Stimulated activated memory B cell treated with anti-CD40 and anti-IgM and Interleukin-4, amounts not matched to agents 10 μg/mL and 1 μg/mL and 100 μg/mL, for 72 hours (primary cell): ENCODE results near the gene RHOG.
A peak's percentile ranks its signal among the peaks of the same experiment; 100 is the strongest.
"Not testable (repeated sequence)": the region's sequence is repeated elsewhere in the genome, so short reads cannot be mapped to it uniquely, and the experiment has no call there.

Experiments used
- ATAC-seq: fragments of 150-1000 bp; cut with Tn5 transposase; 2 replicates; pipeline ENCODE4 v1.10.0; 2021
- H3K27ac Mint-ChIP-seq: one replicate; pipeline ENCODE4 v1.8.0; 2022; ENCODE audit warnings: mild to moderate bottlenecking, mixed read lengths
- H3K27me3 Mint-ChIP-seq: one replicate; pipeline ENCODE4 v1.8.0; 2022; ENCODE audit warnings: mixed read lengths
- H3K36me3 Mint-ChIP-seq: one replicate; pipeline ENCODE4 v1.8.0; 2022; ENCODE audit warnings: mixed read lengths
- H3K4me1 Mint-ChIP-seq: one replicate; pipeline ENCODE4 v1.8.0; 2022; ENCODE audit warnings: mixed read lengths
- H3K4me3 Mint-ChIP-seq: one replicate; pipeline ENCODE4 v1.8.0; 2022; ENCODE audit warnings: mild to moderate bottlenecking, moderate library complexity, mixed read lengths
- H3K9me3 Mint-ChIP-seq: one replicate; pipeline ENCODE4 v1.8.0; 2022; ENCODE audit warnings: mixed read lengths

Gene RHOG

DNA sequence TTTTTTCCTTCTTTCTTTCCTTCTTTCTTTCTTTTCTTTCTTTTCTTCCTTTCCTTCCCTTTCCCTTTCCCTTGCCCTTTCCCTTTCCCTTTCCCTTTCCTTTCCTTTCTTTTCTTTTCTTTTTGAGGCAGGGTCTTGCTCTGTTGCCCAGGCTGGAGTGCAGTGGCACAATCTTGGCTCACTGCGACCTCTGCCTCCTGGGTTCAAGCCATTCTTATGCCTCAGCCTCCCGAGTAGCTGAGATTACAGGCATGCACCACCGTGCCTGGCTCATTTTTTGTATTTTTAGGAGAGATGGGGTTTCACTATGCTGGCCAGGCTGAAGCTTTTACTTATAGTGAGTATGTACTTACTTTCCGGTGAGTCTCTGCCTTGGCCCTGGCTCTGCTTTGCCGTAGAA, 25.9 kb downstream of the RHOG start:
- H3K4me3 Mint-ChIP-seq, ATAC-seq, H3K4me1 Mint-ChIP-seq, H3K27me3 Mint-ChIP-seq, H3K9me3 Mint-ChIP-seq: not testable (repeated sequence)
- Mint-ChIP-seq H3K27ac (peak overlapping the region; percentile 33), H3K36me3 (peaks cover 12% of the 10 kb centered on the region)

DNA sequence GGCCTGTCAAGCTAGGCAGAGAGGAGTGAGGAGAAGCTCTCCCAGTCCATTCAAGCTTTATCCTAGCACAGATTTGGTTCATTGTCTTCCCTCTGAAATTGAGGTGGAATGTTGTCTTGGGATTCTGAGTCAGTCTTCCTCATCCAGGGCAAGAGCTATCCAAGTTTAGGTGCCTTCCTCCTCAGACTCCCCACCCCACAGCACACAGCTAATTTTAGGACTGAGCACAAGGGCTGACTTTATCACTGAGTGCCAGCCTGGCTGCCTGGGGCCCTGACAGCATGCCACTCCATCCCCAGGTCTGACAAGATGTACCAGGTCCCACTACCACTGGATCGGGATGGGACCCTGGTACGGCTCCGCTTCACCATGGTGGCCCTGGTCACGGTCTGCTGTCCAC, 29.8 kb downstream of the RHOG start:
- ATAC-seq = no peak
- H3K9me3 Mint-ChIP-seq = no peaks in the 10 kb centered on the region
- H3K4me3 Mint-ChIP-seq = no peak overlapping the region
- H3K27me3 Mint-ChIP-seq = no peaks in the 10 kb centered on the region
- peaks cover 21% of the 10 kb centered on the region for H3K4me1 Mint-ChIP-seq
- no peak overlapping the region for H3K27ac Mint-ChIP-seq
- H3K36me3 Mint-ChIP-seq = peaks cover 6% of the 10 kb centered on the region

DNA sequence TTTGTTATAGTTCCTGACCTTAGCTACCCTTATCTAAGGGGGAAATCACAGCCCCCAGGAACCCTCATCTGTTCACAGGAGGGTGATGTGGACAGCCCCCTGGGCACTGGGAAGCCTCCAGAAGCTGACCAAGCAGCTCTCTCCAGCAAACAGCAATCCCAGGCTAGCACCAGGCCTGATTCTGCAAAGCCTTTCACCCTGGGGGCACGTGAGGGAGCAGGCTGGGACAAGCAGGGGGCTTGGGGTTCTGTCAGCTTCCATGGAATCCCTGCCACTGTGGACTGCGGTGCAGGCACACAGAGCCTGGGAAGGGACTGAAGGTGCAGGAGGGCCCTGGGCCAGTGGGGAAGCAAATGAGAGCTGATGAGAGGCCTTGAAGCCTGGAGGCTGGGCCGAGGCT, 30.3 kb downstream of the RHOG start:
- no peak for ATAC-seq
- no peaks in the 10 kb centered on the region for H3K9me3 Mint-ChIP-seq
- H3K27ac Mint-ChIP-seq = peak overlapping the region; percentile 9
- no peak overlapping the region for H3K4me3 Mint-ChIP-seq
- no peaks in the 10 kb centered on the region for H3K27me3 Mint-ChIP-seq
- peaks cover 21% of the 10 kb centered on the region for H3K4me1 Mint-ChIP-seq
- peaks cover 6% of the 10 kb centered on the region for H3K36me3 Mint-ChIP-seq

DNA sequence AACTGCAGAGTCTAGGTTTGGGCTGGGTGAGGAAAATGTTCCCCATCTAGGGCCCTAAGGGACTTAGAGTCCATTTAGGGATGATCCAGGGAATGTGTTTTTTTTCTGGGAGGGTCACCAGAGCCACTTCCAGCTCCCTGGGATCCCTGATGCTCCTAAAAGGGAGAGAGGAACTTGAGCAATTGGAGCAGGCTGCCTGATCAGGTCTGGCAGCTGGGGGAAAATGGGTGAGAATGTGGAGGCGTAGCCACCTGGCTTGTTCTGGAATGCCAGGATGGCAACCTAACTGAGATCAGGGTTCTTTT, 31.2 kb downstream of the RHOG start:
- Mint-ChIP-seq H3K4me1 (peaks cover 21% of the 10 kb centered on the region), H3K36me3 (peaks cover 2% of the 10 kb centered on the region), H3K27ac (no peak overlapping the region), H3K4me3 (no peak overlapping the region), H3K27me3 (no peaks in the 10 kb centered on the region), H3K9me3 (no peaks in the 10 kb centered on the region)
- no peak for ATAC-seq

DNA sequence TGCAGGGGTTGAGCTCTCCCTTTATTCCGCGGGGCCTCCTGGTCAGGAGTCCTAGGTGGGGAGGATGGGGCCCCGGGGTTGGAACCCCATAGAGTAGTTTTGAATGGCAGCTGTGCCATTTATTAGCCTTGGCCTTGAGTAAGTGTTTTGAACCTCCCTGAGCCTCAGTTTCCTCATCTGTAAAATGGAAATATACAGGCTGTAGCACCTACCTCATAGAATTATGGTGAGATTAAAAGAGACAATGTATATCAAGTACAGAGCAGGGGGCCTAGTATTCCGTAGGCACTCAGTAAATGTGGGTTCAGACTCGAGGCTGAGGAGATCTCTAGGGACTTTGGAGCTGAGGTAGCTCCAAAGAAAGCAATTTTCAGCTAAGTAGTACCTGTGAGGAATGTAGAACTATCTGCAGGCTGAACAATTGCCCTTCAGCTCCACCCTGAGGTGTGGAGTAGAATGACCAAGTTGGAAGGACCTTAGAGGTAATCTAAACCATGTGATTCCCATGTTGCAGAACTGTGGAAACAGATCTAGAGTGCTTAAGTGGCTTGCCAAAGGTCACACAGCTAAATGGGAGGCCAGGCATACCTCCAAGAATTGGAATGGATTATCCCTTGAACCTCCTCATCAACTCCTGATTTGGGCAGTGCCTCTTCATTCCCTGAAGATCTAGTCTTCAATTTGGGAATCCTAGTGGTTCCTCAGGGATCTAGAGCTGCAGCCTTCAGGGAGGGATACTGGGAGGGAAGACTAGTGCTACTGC, 31.7 kb downstream of the RHOG start:
- Mint-ChIP-seq H3K27me3 (no peaks in the 10 kb centered on the region), H3K4me3 (peak overlapping the region; percentile 97), H3K27ac (peak overlapping the region; percentile 82), H3K9me3 (no peaks in the 10 kb centered on the region), H3K36me3 (no peaks in the 10 kb centered on the region), H3K4me1 (peaks cover 21% of the 10 kb centered on the region)
- ATAC-seq = peak; percentile 88

DNA sequence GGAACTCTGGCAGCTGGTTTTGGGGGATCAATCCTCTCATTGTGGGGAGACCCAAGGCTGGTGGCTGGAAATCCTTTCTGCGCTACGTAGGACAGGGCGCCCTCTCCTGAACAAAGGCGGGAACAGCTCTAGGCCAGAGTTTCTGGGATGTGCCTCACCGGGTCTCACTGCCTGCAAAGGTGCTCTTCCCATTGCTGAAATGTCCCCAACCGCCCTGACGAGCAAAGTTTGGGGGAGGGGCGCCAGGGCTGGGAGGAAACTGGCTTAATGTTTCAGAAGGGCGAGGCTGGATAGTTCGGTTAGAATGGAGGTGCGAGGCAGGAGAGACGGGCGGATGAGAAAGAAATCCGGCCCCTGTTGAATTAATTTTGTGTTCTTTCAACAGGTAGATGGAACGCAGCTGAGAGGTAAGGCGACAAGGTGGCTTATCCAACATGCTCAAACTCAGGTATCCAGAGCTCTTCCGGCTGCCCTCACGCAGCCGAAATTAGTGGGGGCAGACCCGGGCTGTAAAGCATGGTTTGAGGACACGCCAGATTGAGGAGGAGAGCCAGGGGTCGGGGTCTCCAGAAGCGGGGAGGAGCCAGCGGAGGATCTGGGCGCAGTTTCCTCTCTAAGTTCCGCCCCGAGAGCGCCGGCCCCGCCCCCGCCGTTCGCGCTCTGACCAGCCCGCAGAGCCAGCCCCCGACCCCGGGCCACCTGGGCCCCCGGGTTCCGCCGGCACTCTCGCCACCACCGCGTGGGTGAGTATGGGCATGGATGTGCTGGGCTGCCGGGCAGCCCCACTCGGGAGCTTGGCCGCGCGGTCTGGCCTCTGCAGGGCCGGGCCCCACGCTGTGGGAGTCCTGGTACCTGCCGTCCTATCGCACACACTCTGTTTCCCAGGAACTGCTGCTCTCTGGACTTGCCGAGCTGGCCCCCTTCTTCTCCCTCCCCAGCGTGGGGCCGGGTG, 32.6 kb downstream of the RHOG start, which contains the start of gene PGAP2:
Gene PGAP2, plus strand, starts transcription at position 652 of the 952 bp plus-strand sequence. CDS start 2,700 bp downstream, outside the sequence.
- H3K4me3 Mint-ChIP-seq = peak within 1 kb of the TSS; percentile 97
- no peaks in the 10 kb centered on the region for H3K36me3 Mint-ChIP-seq
- no peaks in the 10 kb centered on the region for H3K9me3 Mint-ChIP-seq
- H3K27me3 Mint-ChIP-seq = no peaks in the 10 kb centered on the region
- H3K4me1 Mint-ChIP-seq = peaks cover 21% of the 10 kb centered on the region
- ATAC-seq = peak; percentile 85
- H3K27ac Mint-ChIP-seq = peak within 1 kb of the TSS; percentile 82

DNA sequence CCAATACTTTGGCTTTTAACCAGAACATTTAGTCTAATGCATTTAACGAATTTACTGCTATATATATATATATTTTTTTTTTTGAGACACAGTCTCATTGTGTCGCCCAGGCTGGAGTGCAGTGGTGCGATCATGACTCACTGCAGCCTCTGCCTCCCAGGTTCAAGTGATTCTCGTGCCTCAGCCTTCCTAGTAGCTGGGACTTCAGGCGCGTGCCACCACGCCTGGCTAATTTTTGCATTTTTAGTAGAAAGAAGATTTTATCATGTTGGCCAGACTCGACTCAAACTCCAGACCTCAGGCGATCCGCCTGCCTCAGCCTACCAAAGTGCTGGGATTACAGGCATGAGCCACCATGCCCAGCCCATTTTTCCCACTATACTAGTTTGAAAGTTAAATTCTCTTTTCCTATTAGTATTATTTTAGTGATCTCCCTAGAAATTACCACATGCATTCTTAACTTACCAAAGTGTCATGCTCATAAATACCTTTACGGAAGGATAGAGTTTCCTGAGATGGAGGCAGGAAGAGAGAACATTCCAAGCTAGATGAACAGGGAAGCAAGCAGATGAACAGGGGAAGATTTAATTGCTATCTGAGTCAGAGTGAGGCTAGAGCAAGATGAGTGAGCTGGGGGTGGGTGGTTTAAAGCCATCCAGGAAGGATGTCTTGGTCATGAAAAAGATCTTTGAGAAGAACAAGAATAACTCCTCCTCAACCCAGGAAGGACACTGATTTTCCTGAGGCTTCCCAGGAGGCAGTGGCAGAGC, 36.8 kb downstream of the RHOG start:
- Mint-ChIP-seq H3K9me3 (no peaks in the 10 kb centered on the region), H3K4me1 (peaks cover 13% of the 10 kb centered on the region), H3K27ac (peak overlapping the region; percentile 27), H3K36me3 (no peaks in the 10 kb centered on the region), H3K4me3 (no peak overlapping the region), H3K27me3 (no peaks in the 10 kb centered on the region)
- no peak for ATAC-seq

DNA sequence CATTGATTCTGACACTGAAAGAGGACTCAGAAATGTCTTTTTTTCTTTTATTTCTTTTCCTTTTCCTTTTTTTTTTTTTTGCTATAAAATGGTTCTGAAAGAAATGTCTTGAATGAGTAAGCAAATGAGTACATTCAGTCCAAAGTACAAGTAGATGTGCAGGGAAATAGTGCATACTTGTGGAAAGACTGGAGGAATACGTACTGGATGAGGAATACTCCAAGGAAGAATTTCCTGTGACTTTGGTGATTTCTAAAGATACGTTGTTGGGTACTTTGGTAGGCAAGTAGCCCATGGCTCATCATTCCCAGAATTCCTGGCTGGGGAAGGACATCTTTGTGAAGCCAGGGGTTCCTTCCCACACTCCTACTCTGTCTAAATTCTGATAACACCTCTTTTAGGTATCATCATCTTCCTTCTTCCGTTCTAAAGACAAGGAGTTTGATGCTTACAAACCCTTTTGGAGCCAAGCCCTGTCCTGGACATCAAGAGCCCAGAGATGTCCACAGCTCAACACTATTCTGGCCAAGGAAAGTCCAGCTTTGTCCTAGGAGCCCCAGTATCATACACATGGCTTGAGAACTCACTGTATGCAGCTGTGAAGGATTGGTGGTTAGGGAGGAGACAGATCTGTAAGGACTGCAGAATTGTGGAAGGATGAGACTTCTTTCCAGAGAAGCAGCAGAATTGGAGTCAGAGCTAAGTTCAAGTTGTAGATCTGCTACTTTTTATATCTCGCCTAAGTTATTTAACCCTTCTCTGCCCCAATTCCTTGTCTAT, 38.6 kb downstream of the RHOG start:
- H3K27ac Mint-ChIP-seq = no peak overlapping the region
- no peak for ATAC-seq
- H3K27me3 Mint-ChIP-seq = no peaks in the 10 kb centered on the region
- no peaks in the 10 kb centered on the region for H3K9me3 Mint-ChIP-seq
- H3K4me1 Mint-ChIP-seq = peaks cover 5% of the 10 kb centered on the region
- H3K4me3 Mint-ChIP-seq = no peak overlapping the region
- H3K36me3 Mint-ChIP-seq = no peaks in the 10 kb centered on the region

DNA sequence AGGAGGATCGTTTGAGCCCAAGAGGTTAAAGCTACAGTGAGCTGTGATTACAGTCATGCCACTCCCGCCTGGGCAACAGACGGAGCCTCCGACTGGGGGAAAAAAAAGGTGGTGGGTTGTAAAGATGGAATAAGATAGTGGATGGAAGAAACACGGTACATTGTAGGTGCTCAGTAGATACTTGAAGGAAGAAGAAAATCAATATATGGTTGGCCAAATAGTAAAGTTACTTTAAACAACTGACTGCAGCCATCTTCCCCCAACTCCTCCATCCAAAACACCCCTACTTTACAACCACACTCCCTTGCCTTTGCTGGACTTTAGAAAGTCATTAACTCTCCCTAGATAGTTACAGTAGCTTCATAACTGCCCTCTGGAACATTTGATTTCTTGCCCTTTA, 40.9 kb downstream of the RHOG start:
- Mint-ChIP-seq H3K4me3 (no peak overlapping the region), H3K4me1 (peaks cover 25% of the 10 kb centered on the region), H3K36me3 (no peaks in the 10 kb centered on the region), H3K9me3 (no peaks in the 10 kb centered on the region), H3K27ac (no peak overlapping the region), H3K27me3 (no peaks in the 10 kb centered on the region)
- ATAC-seq = no peak

DNA sequence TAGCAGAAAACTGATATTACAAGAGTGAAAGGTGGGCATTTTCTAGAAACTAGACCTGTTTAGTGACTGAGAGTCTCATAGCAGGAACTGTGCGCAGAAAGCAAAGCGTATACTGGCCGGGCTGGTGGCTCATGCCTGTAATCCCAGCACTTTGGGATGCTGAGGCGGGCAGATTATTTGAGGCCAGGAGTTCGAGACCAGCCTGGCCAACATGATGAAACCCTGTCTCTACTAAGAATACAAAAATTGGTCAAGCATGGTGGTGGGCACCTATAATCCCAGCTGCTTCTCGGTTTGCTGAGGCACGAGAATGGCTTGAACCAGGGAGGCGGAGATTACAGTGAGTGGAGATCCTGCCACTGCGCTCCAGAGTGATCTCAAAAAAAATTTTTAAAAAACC, 41.6 kb downstream of the RHOG start:
- peak overlapping the region; percentile 88 for H3K4me3 Mint-ChIP-seq
- H3K9me3 Mint-ChIP-seq = no peaks in the 10 kb centered on the region
- H3K27me3 Mint-ChIP-seq = no peaks in the 10 kb centered on the region
- peak overlapping the region; percentile 89 for H3K27ac Mint-ChIP-seq
- peaks cover 5% of the 10 kb centered on the region for H3K36me3 Mint-ChIP-seq
- peaks cover 32% of the 10 kb centered on the region for H3K4me1 Mint-ChIP-seq
- ATAC-seq = no peak

DNA sequence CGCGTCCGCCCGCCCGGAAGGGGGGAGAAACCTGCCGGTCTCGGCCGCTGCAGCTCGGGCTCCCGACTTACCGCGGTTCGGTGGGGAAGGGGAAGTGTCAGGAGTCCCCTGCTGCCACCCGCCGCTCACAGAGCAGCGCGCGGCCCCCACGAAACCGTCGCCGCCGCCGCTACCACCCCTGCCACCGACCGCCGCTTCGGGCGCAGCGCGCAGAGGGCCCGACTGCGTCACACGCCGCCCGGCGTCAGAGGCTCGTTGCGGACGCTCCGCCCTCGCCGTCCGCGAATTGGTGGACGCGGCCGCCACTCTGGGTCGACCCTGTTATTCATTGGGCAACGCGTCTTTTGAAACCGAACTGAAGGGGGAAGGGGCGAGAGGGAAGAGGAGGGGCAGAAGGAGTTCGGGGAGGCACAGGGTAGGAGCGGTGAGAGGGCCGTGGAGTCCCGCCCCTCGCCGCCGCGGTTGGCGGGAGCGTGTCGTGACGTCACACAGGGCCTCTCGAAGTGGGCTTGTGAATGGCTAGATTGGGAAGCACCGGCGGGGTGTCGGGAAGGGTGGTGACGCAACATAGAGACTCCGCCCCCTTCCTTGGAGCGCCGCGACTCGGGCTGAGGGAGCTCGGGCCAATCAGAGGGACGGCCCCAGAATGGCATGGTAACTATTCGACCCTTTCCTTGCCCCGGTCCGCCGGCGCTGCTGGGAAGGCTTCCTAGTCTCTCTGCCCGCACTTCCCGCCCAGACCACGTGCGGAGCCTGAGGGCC, 43.2 kb downstream of the RHOG start, which contains the start of gene NUP98:
Gene NUP98, minus strand, starts transcription at position 226 of the 762 bp plus-strand sequence. CDS start 15,437 bp downstream, outside the sequence.
- ATAC-seq = peak; percentile 98
- peak within 1 kb of the TSS; percentile 88 for H3K4me3 Mint-ChIP-seq
- peaks cover 12% of the 10 kb centered on the region for H3K36me3 Mint-ChIP-seq
- no peaks in the 10 kb centered on the region for H3K9me3 Mint-ChIP-seq
- peak within 1 kb of the TSS; percentile 89 for H3K27ac Mint-ChIP-seq
- no peaks in the 10 kb centered on the region for H3K27me3 Mint-ChIP-seq
- peaks cover 32% of the 10 kb centered on the region for H3K4me1 Mint-ChIP-seq

DNA sequence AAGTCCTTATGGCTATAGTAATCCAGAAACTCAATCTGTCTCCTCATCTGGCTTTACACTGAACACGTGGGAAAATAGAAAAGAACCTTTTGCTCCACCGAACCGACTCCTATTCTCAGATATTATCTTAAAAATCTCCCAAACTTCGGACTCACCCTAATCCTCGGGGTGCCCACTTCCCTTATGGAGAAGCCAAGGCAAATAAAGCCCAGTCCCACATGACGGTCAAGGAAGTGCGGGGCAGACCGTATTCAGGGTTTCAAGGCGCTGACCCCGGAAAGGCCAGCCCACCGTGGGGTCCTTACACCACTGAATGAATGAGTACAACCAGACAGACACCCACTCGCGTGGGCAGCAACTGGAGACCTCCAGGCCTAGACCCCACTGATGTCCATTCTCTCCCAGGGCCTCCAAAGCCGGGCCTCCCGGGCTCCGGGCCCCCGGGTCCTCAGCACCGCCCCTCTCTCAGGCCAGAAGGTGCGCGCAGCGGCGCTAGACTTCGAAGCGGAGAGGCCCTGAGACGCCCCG, 43.9 kb downstream of the RHOG start:
- Mint-ChIP-seq H3K9me3 (no peaks in the 10 kb centered on the region), H3K36me3 (peaks cover 16% of the 10 kb centered on the region), H3K27ac (peak overlapping the region; percentile 89), H3K27me3 (no peaks in the 10 kb centered on the region), H3K4me3 (peak overlapping the region; percentile 88), H3K4me1 (peaks cover 32% of the 10 kb centered on the region)
- ATAC-seq = peak; percentile 57

DNA sequence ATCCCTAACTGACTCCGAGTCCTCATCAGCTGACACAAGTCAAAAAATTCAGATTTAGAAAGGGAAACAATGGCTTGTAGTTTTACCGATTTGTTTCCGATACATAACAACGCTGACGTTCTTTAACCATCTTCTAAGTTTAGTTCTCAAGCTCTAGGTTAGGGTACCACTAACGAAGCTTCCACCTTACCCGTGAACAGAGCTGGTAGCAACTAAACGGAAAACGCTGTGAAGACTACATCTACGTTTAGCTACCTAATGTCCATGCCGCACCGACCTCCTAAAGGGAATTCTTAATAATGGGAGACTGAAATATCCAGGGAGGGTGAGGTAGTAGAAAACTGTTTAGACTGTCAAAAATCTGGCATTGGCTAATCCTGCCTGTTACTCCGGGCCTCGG, 44.4 kb downstream of the RHOG start:
- no peak for ATAC-seq
- H3K36me3 Mint-ChIP-seq = peaks cover 16% of the 10 kb centered on the region
- H3K27ac Mint-ChIP-seq = peak overlapping the region; percentile 89
- H3K4me3 Mint-ChIP-seq = peak overlapping the region; percentile 88
- H3K9me3 Mint-ChIP-seq = no peaks in the 10 kb centered on the region
- H3K27me3 Mint-ChIP-seq = no peaks in the 10 kb centered on the region
- peaks cover 32% of the 10 kb centered on the region for H3K4me1 Mint-ChIP-seq

DNA sequence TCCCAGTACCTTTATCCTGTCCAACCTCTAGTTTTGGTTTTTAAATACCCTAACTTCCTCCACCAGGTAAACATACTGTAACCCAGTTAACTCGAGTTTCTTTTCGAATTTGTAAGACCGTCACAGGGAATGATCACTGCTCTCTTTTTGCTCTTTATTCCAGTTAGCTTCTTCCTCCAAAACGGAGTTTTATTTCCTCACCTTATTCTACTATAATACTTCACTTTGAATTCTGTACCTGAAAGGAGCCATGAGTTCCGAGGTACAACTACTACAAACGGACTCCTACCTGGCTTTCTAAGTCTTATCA, 44.8 kb downstream of the RHOG start:
- H3K36me3 Mint-ChIP-seq = peaks cover 16% of the 10 kb centered on the region
- H3K4me3 Mint-ChIP-seq = peak overlapping the region; percentile 88
- no peaks in the 10 kb centered on the region for H3K9me3 Mint-ChIP-seq
- H3K27me3 Mint-ChIP-seq = no peaks in the 10 kb centered on the region
- H3K4me1 Mint-ChIP-seq = peaks cover 32% of the 10 kb centered on the region
- no peak for ATAC-seq
- peak overlapping the region; percentile 89 for H3K27ac Mint-ChIP-seq
